Measurements from ENCODE around the gene SMARCAL1.

- TF ChIP-seq POLR2A (IDR thresholded peaks at IDR 0.05), result no peak
- no peak for TF ChIP-seq CTCF (IDR thresholded peaks at IDR 0.05)
Measured at GRCh38 chr2:216486271-216486670, 74.0 kb downstream of the SMARCAL1 start.

Data from right lobe of liver (tissue), 4 donors.